ENCODE data around the gene HAAO. TPM values are rescaled to one million over a fixed set of nuclear protein-coding genes. Genes with fewer than 3 reads are reported as not detected.

HAAO gene
- total RNA-seq, 1 donor from 2014 or later, result 1.9 TPM

GRCh38 chr2:42823744-42824453 is 31.5 kb upstream of the HAAO start:
- ATAC-seq (no peak), DNase-seq (ENCODE audit: missing footprints) (no peak)
- intact Hi-C loops (cut with DNase I), result no loop called here

- DNase-seq (ENCODE audit: missing footprints), result no peak
- intact Hi-C loops (cut with DNase I), result no loop called here
These were observed 26.8 kb upstream of the HAAO start for GRCh38 chr2:42819160-42819559.

DNA sequence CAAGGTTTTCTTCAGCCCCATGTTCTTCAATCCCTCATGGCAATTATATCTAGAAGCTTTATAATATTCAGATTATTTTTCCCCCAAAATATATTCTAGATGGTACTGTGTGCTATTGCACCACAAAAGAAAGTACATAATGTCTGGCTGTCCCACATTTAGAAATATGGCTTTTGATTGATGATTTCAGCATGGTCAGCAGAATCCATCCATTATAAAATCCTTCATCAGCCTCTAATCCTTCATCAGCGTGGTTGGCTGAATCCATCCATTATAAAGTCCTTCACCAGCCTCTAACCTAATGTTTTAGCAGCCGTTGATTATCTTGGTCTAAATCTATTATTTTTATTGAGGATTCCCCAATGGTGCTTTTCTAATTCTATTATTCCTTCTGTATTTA is 23.3 kb upstream of the HAAO start:
- DNase-seq (ENCODE audit: missing footprints), result no peak
- intact Hi-C loops (cut with DNase I), result no loop called here
- ATAC-seq, result no peak

More at GRCh38 chr2:42819160-42819559, 26.8 kb upstream of the HAAO start:
- no peak for ATAC-seq

- intact Hi-C loops (cut with DNase I), result loop anchor here (5.0 kb wide), 1 partner anchor 784 kb away; the partner anchor contains the start of gene THADA
- ATAC-seq, result no peak
- DNase-seq (ENCODE audit: missing footprints), result no peak
These were observed 21.4 kb upstream of the HAAO start for GRCh38 chr2:42813763-42814162.

DNA sequence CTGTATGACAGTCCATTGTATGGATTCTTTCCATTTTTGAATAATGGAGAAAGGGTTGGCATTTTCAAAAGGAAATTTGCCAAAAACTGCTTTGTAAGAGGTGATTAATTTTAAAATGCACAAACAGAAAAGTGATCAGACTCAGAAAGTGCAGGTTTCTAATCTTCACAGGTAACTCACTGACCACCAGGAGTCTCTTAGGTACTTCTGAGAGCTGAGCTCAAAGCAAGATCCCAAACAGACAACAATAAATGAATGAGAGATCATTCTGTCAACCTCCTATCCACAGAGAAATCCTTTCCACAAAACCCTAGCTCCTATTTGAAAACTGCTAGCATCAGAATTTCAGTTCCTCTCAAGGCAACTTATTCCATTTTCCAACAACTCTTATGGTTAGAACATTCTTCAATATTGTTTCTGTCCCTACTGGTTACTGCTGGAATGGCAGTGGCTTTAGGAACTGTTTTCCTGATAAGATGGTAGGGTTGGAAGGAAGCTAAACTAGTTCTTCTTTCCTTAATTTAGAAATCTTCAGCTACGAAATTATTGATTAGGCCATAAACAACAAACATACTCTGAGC is 20.6 kb upstream of the HAAO start:
- DNase-seq (ENCODE audit: missing footprints) (no peak), ATAC-seq (no peak)
- intact Hi-C loops (cut with DNase I), result loop anchor here (5.0 kb wide), 1 partner anchor 784 kb away; the partner anchor contains the start of gene THADA

- ATAC-seq, result peak; percentile 7
- intact Hi-C loops (cut with DNase I), result loop anchor here (5.0 kb wide), 1 partner anchor 786 kb away; the partner anchor contains the start of gene THADA
- DNase-seq (ENCODE audit: missing footprints), result peak; percentile 73
These were observed 18.8 kb upstream of the HAAO start for GRCh38 chr2:42810971-42811811.

DNA sequence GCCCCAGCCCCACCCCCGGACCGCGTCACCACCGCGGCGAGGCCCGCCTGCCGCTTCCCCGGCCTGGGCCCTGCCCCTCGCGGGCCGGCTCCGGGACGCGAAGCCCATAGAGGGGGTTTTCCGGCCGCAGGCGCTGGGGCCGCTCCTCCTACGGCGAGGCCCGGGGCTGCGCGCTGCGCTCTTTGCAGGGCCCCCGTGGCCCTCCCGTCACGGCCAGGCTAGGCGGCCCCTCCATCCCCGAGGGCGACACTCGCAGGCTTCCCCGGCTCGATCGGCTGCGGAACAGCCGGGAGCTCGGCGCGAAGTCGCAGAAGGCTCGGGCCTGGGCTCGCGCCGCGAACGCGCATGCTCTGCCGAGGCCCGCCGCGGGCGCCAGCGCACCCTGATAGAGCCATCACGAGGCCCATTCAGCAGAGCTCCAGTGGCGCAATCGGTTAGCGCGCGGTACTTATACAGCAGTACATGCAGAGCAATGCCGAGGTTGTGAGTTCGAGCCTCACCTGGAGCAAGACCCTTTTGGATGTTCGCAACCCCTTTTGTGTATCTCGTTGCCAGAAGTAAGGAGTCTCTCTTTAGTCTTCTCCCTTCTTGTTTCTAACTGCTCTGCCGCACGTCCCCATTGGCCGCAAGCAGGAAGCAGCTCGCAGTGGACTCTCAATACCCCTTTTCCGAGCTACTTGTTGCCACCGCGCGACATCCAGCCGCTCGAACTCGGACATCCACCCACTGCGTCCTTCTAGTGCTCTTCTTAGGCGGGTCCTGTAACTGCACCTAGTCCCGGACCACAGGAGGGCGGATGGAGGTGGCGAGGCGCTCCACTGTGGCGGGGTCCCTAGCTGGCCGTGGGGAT is 18.0 kb upstream of the HAAO start:
- DNase-seq (ENCODE audit: missing footprints) (peak; percentile 98), ATAC-seq (peak; percentile 94)
- intact Hi-C loops (cut with DNase I), result loop anchor here (5.0 kb wide), 1 partner anchor 787 kb away; the partner anchor contains the start of gene THADA

- DNase-seq (ENCODE audit: missing footprints) (peak; percentile 92), ATAC-seq (no peak)
- intact Hi-C loops (cut with DNase I), result loop anchor here (5.0 kb wide), 1 partner anchor 788 kb away; the partner anchor contains the start of gene THADA
These were observed 17.4 kb upstream of the HAAO start for GRCh38 chr2:42809819-42810120.

GRCh38 chr2:42809131-42809818 is 16.9 kb upstream of the HAAO start:
- intact Hi-C loops (cut with DNase I), result no loop called here
- DNase-seq (ENCODE audit: missing footprints) (no peak), ATAC-seq (no peak)

DNA sequence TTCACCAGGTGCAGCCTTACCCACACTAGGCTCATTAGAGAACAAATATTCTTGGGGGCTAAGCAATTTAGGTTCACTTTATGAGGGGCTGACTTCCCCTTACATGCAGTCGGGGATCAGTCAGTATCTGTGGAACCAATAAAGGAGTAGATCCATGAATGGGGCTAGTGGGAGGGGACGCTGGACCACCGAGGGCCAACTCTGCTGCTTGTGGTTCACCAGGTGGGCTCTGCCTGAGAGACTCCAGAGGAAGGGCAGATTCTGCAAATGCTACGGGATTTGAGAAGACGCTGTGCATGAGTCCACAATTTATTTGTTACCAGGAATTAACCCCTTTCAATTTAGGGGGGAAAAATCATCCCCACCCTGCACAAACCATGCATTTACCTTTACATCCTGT is 15.9 kb upstream of the HAAO start:
- DNase-seq (ENCODE audit: missing footprints) (no peak), ATAC-seq (no peak)
- intact Hi-C loops (cut with DNase I), result no loop called here

- DNase-seq (ENCODE audit: missing footprints) (no peak), ATAC-seq (no peak)
- intact Hi-C loops (cut with DNase I), result no loop called here
These were observed 14.4 kb upstream of the HAAO start for GRCh38 chr2:42806786-42807185.

DNA sequence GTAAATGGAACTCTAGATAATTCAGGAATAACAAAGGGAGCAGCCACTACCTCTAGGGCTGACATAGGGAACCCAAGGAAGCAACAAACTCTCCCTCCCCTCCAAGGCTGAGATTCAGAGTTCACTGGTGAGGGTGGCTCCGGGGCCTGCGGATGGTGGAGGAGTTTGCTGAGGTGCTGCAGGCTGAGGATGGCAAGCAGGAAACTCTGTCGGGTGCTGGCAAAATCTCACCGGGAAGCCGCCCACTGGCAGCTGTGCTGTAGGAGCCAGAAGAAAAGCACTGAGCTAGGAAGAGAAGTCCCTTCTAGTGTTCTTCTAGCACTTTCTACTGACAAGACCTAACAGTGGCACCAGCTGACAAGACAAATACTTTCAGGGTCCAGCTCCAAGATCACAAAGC is 12.5 kb upstream of the HAAO start:
- DNase-seq (ENCODE audit: missing footprints), result no peak
- ATAC-seq, result no peak
- intact Hi-C loops (cut with DNase I), result no loop called here

- ATAC-seq (no peak), DNase-seq (ENCODE audit: missing footprints) (no peak)
- intact Hi-C loops (cut with DNase I), result no loop called here
These were observed 12.0 kb upstream of the HAAO start for GRCh38 chr2:42804338-42804737.

- no peak for ATAC-seq
- DNase-seq (ENCODE audit: missing footprints), result no peak
- intact Hi-C loops (cut with DNase I), result no loop called here
These were observed 9.8 kb upstream of the HAAO start for GRCh38 chr2:42802150-42802549.

DNA sequence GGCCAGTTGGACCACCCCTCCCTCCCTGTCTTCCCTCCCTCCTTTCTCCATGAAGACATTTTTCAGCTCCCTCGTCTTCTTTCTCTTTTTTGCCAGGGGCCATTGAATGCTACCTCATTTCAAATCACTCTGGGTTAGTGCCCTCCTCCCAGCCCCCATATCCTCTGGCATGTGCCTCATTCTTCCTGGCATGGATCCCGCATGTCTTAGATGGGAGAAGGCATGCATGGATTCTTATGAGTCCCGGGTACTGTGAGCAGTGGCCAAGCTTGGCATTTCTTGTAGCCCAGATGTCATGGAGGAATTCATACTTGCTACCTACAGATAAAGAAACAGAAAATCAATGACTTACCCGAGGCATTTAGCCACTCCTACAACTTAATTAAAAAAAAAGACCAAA is 9.0 kb upstream of the HAAO start:
- DNase-seq (ENCODE audit: missing footprints) (no peak), ATAC-seq (no peak)
- intact Hi-C loops (cut with DNase I), result no loop called here

DNA sequence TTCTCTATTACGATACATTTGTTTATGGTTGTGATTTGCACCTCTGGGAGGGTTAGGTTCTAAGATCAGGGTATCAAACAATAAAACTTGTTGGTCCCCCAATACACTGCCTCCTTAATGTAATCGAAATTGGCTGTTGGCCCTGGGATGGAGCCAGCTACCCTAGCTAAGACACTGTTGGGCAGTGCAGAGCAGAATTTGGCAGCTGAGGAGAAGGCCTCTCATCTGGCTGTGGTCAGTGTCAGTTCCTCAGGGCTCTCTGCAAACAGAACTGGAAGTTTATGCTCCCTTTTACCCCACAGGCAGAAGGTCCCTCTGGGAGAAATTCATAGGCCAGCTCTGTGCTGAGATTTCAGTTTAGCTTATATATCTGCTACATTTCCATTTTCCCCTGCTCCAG is 8.6 kb upstream of the HAAO start:
- peak; percentile 58 for ATAC-seq

GRCh38 chr2:42800461-42800962 is 8.1 kb upstream of the HAAO start:
- ATAC-seq, result no peak

More for the DNA sequence above, 8.6 kb upstream of the HAAO start:
- DNase-seq (ENCODE audit: missing footprints), result no peak
- intact Hi-C loops (cut with DNase I), result no loop called here

GRCh38 chr2:42799881-42800280 is 7.5 kb upstream of the HAAO start:
- DNase-seq (ENCODE audit: missing footprints), result no peak
- intact Hi-C loops (cut with DNase I), result no loop called here
- no peak for ATAC-seq

More at GRCh38 chr2:42800461-42800962, 8.1 kb upstream of the HAAO start:
- intact Hi-C loops (cut with DNase I), result no loop called here
- DNase-seq (ENCODE audit: missing footprints), result no peak
